Pericardium fibroblast (primary cell): ENCODE data around the gene CR2. TPM values are rescaled to one million over a fixed set of nuclear protein-coding genes. Genes with fewer than 3 reads are reported as not detected.

ENCODE experiments used
- total RNA-seq: library from RNA; depleted of rRNA; stranded (reverse); fragments of >200 nt; gene quantifications from 2 replicates; pipeline ENCODE4 v1.2.3, GENCODE V29; 2015

CR2 gene
- not detected in 2 replicates for total RNA-seq

GRCh38 chr1:207454046-207454964 lies at the start of gene CR2:
TSS of gene CR2 (plus strand) at chr1:207454328. CDS start at chr1:207454419, 91 bp downstream.

GRCh38 chr1:207495801-207496792 lies 42.0 kb downstream of the CR2 start, which contains the start of gene CR1:
TSS of gene CR1 (plus strand) at chr1:207496157. CDS start at chr1:207496268, 111 bp downstream.

Other genes starting within 250 kb of the CR2 start
- 24.3 and 38.5 TPM in 2 replicates for gene CD55, start 132.7 kb upstream of the CR2 start, total RNA-seq
- not detected in 2 replicates for gene CR1, start 41.8 kb downstream of the CR2 start, total RNA-seq
- not detected in 2 replicates for gene CR1L, start 190.8 kb downstream of the CR2 start, total RNA-seq